GM21576 (cell line): ENCODE measurements around the gene MEG3.

Experiments used
- ATAC-seq: cut with Tn5 transposase; IDR thresholded peaks from one replicate; pipeline ENCODE4 v1.9.1; 2021; ENCODE audit warnings: mild to moderate bottlenecking, moderate library complexity; ENCODE audit not compliant: unreplicated experiment

MEG3 gene

GRCh38 chr14:100862277-100862676, 36.4 kb downstream of the MEG3 start:
- no peak for ATAC-seq

DNA sequence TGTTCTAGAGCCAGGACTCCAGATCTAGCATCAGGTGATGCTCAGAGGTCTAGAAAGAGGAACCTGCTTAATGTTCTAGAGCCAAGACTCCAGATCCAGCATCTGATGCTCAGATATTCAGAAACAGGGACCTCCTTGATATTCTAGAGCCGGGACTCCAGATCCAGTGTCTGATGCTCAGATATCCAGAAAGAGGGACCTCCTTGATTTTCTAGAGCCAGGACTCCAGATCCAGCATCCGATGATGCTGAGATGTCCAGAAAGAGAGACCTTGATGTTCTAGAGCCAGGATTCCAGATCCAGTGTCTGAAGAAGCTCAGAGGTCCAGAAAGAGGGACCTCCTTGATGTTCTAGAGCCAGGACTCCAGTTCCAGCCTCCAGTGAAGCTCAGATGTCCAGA, 36.9 kb downstream of the MEG3 start:
- ATAC-seq: no peak

- ATAC-seq: no peak
Observed at GRCh38 chr14:100864206-100864605, 38.3 kb downstream of the MEG3 start.

- no peak for ATAC-seq
Observed at GRCh38 chr14:100864960-100865681, 39.2 kb downstream of the MEG3 start.

DNA sequence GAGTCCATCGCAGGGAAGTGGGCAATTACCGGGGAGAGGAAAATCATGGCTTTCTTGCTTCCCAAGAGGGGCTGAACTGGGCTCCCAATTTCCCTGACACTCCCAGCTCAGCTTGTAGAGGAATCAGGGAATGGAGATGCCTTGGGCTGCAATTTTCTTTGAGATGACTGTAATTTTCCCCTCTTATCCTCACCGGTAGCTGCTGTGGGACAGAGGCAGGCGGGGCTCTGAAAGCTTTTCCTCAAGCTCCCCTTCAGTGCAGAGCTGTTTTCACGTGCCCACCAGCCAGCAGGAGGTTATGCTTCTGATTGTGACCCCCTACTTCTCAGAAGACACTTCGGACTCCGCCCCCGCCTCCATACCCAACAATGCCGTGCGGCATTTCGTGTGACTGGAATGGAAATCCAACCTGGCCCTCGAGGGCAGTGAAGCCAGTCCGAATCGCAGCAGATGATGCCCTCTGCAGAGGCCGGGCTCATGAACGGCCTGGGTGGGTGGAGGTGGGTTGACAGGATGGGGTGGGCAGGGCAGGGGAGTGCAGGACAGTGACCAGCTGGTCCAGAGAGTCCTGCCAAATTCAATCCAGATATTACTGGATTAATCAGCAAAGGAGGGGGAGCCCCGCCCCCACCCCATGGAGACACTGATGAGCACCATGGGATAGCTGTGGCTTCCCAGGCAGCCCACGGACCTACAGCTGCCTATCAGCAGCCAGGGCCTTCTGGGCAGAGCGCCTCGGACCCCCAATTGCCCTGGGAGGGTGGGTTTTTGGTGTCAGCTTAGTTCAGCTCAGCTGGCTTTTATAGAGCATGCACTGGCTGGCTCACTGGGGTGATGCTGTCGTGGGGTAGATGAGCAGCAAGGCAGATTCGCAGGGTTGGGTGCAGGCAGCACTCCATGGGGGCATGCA, 40.0 kb downstream of the MEG3 start:
- no peak for ATAC-seq

DNA sequence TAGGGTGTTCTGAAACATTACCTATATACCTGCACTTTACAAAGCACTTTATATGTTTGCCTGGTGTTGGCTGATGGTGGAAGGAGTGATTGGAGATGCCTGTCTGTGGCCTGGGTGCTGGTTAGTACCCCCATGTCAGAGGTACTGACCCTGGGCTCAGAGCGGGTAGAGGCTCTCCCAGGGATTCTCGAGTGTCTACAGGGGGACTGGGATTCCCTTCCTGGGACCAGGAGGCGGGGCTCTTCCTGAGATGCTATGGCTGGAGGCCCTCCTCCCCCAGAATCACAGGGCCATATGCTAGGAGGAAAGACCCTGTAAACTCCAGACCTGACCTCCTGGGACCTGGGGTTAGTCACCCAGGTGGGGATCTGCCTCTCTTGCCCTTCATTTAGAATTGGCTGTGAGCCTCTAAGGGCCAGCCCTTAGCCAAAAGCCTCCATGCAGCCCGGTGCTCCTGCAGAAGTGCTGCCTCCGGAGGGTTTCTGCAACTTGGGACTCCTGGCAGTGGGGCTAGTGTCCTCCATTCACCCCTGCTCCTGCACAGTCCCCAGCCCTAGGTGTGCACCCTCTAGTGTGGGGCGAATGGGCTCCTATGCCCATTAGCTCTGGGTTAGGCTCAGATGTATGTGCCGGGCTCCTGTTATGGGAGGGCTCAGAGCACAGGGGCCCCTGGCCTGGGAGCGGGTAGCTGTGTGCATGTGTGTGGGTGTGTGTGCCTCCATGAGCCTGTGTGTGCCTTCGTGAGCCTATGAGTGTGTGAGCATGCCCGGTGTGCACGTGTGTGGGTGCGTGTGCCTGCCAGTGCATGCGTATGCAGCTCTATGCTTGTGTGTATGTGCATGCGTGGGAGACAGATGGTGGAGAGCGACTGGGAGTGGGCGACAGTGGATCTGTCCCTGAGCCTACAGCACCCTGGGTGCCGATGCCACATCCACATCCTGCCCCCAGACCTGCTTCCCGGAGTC, 41.0 kb downstream of the MEG3 start:
- ATAC-seq: no peak

GRCh38 chr14:100867631-100868315, 41.9 kb downstream of the MEG3 start:
- no peak for ATAC-seq

GRCh38 chr14:100868621-100869370, 42.9 kb downstream of the MEG3 start:
- ATAC-seq: no peak

GRCh38 chr14:100871234-100872186, 45.6 kb downstream of the MEG3 start:
- no peak for ATAC-seq

- no peak for ATAC-seq
Observed at GRCh38 chr14:100872259-100873095, 46.6 kb downstream of the MEG3 start.

- no peak for ATAC-seq
Observed at GRCh38 chr14:100873096-100873482, 47.2 kb downstream of the MEG3 start.

- ATAC-seq: no peak
Observed at GRCh38 chr14:100874051-100874410, 48.1 kb downstream of the MEG3 start.

DNA sequence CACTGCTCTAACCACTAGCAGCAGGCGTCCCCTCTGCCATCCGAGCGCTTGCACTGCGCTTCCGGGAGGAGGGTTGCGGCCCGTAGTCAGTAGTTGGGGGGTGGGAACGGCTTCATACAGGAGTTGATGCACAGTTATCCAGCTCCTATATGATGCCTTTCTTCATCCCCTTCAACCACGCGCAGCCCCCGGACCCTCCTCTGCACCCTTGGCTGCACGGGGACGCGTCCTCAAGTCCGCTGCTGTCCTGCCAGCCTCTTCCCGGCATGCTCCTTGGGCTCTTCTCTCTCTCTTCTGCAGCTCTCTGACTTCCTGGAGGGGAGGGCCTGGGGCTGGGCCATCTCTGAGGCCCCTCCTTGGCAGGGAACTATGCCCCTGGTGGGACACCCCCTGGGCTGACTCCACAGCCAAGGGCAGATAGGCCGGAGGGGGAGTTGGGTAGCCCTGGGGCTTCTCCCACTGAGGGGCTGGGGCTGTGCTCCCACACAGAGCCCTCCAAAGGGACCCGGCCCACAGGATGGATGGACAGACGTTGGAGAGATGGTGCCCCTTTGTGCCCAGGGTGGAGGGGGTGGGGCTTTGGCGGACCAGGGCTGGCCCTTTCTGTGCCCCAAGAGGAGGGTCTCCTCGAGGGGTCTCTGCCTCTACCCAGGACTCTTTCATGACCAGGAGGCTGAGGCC, 48.6 kb downstream of the MEG3 start:
- no peak for ATAC-seq

- ATAC-seq: no peak
Observed at GRCh38 chr14:100875126-100875525, 49.2 kb downstream of the MEG3 start.

GRCh38 chr14:100875861-100876590, 50.1 kb downstream of the MEG3 start:
- no peak for ATAC-seq

DNA sequence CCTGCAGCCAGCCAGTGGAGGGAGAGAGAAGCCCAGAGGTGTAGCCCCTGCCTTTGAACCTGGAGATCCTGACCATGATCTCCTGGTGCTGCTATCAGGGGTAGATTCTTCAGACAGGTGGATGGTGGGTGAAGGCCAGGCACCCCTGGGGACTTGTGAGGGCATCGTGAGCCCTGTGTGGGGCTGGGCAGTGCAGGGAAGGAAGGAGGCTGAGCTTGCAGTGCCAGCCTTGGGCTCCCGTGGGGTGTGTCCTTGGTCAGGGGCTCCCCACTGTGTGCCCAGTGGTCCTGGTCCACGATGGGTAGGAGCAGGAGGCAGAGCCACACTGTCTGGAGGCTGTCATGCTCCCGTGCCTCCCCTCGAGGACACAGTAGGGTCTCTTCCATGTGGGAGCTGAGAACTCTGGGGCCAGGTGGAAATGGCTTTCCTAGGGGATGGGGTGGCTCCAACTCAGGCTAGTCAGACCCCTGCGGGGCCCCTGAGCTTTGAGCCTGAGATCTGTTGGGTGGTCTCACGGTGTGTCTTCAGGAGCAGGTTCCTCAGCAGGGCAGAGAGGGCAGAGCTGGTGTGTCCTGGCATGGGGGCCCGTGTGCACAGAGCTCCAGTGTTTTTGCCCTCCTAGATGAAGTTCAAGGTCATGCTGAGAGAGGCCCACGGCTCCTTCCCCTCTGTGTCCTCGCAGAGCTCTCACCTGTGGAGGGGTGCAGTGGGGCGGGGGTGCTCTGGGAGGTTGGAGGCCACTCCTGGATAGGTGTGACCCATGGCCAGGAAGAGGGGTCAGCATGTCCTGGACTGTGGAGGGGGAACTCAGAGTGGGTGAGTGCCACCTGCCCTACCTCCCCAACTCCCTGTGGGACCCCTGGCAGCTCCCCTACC, 52.6 kb downstream of the MEG3 start:
- no peak for ATAC-seq
